Liver (tissue), 9 donors: ENCODE results near the gene OR6P1. TPM values are rescaled to one million over a fixed set of nuclear protein-coding genes. Genes with fewer than 3 reads are reported as not detected.

Source experiments
- DNase-seq: peaks from one replicate; pipeline ENCODE4 v3.0.0-alpha.2; 2017; ENCODE audit warnings: low spot score
- H3K27ac ChIP-seq, 2 donors: one replicate each; pipeline ENCODE4 v1.7.0; 2013; ENCODE audit warnings: inconsistent platforms in 2 of 2, low read length in 2 of 2, control low read depth in 1 of 2, low read depth in 1 of 2, mild to moderate bottlenecking in 1 of 2
- H3K27me3 ChIP-seq, 4 donors: one replicate each; pipeline versions ENCODE4 v1.6.1 to v1.7.0; 2013; ENCODE audit warnings: low read length in 3 of 4, inconsistent platforms in 1 of 4, mild to moderate bottlenecking in 1 of 4, moderate library complexity in 1 of 4; ENCODE audit not compliant: control insufficient read depth in 4 of 4, insufficient read depth in 4 of 4
- H3K36me3 ChIP-seq, 4 donors: one replicate each; pipeline versions ENCODE4 v1.6.1 to v1.7.0; 2013; ENCODE audit warnings: low read length in 3 of 4, mild to moderate bottlenecking in 3 of 4, low read depth in 1 of 4, moderate library complexity in 1 of 4; ENCODE audit not compliant: control insufficient read depth in 4 of 4, insufficient read depth in 3 of 4
- H3K4me1 ChIP-seq, 4 donors: one replicate each; pipeline versions ENCODE4 v1.6.1 to v1.7.0; 2013; ENCODE audit warnings: low read length in 3 of 4, mild to moderate bottlenecking in 3 of 4, moderate library complexity in 1 of 4; ENCODE audit not compliant: control insufficient read depth in 4 of 4, insufficient read depth in 4 of 4
- H3K4me3 ChIP-seq, 3 donors: one replicate each; pipeline versions ENCODE4 v1.6.1 to v1.7.0; 2013; ENCODE audit warnings: low read length in 3 of 3, control low read depth in 1 of 3, low read depth in 1 of 3, mild to moderate bottlenecking in 1 of 3
- H3K9ac ChIP-seq, 2 donors: one replicate each; pipeline ENCODE4 v1.7.0; 2013; ENCODE audit warnings: low read length in 2 of 2, mild to moderate bottlenecking in 2 of 2, moderate library complexity in 2 of 2, control low read depth in 1 of 2, low read depth in 1 of 2
- H3K9me3 ChIP-seq, 4 donors: one replicate each; pipeline versions ENCODE4 v1.6.1 to v1.7.0; 2013; ENCODE audit warnings: low read length in 3 of 4; ENCODE audit not compliant: control insufficient read depth in 4 of 4
- EGR1 ChIP-seq, 2 donors: IDR thresholded peaks; 2 replicates each; pipeline ENCODE4 v1.6.1; 2016 to 2018; ENCODE audit warnings: antibody characterized with exemption in 2 of 2, low read depth in 2 of 2
- FOXA1 ChIP-seq: IDR thresholded peaks from 2 replicates; pipeline ENCODE4 v1.6.1; 2016; ENCODE audit warnings: antibody characterized with exemption
- FOXA2 ChIP-seq: IDR thresholded peaks from 2 replicates; pipeline ENCODE4 v1.6.1; 2016; ENCODE audit warnings: antibody characterized with exemption
- GABPA ChIP-seq, 2 donors: IDR thresholded peaks in 1 of 2; conservative IDR thresholded peaks in 1 of 2; 2 replicates each; pipeline ENCODE4 v1.6.1; 2016; ENCODE audit warnings: antibody characterized with exemption in 2 of 2, mild to moderate bottlenecking in 1 of 2, moderate library complexity in 1 of 2
- HNF4A ChIP-seq, 2 donors: conservative IDR thresholded peaks; 2 replicates each; pipeline ENCODE4 v1.6.1; 2016; ENCODE audit warnings: antibody characterized with exemption in 2 of 2, mild to moderate bottlenecking in 2 of 2
- HNF4G ChIP-seq: IDR thresholded peaks from 2 replicates; pipeline ENCODE4 v1.6.1; 2016; ENCODE audit warnings: antibody characterized with exemption
- JUND ChIP-seq, 2 donors: IDR thresholded peaks; 2 replicates each; pipeline ENCODE4 v1.6.1; 2016; ENCODE audit warnings: antibody characterized with exemption in 2 of 2
- NR2F2 ChIP-seq: IDR thresholded peaks from 2 replicates; pipeline ENCODE4 v1.6.1; 2016; ENCODE audit warnings: antibody characterized with exemption
- RXRA ChIP-seq, 2 donors: IDR thresholded peaks; 2 replicates each; pipeline ENCODE4 v1.6.1; 2017 to 2018; ENCODE audit warnings: antibody characterized with exemption in 2 of 2, mild to moderate bottlenecking in 1 of 2
- SP1 ChIP-seq: IDR thresholded peaks from 2 replicates; pipeline ENCODE4 v1.6.1; 2018; ENCODE audit warnings: antibody characterized with exemption, mild to moderate bottlenecking
- TAF1 ChIP-seq: conservative IDR thresholded peaks from 2 replicates; pipeline ENCODE4 v1.6.1; 2016; ENCODE audit warnings: antibody characterized with exemption, mild to moderate bottlenecking
- YY1 ChIP-seq: IDR thresholded peaks from 2 replicates; pipeline ENCODE4 v1.6.1; 2016; ENCODE audit warnings: antibody characterized with exemption, mild to moderate bottlenecking
- WGBS: extraction: QIAGEN DNeasy Blood & Tissue Kit; methylation state at CpG from one replicate; pipeline ENCODE4 v1.1.7; 2013; 5-methylcytosine and 5-hydroxymethylcytosine counted together
- polyA plus RNA-seq, 2 donors: library from polyadenylated mRNA; stranded (reverse) in 1 of 2; unstranded in 1 of 2; fragments of 200-250 nt in 1 of 2; fragments of >200 nt in 1 of 2; fragmentation: Nextera tagmentation in 1 of 2; extraction: Ambion mirVana in 1 of 2; gene quantifications; one replicate each; pipeline versions ENCODE4 v1.2.1 to v1.2.3, GENCODE V29; 2013 to 2015
- total RNA-seq, 2 donors: library from RNA; depleted of rRNA; stranded (reverse); fragments of >200 nt; gene quantifications; one replicate each; pipeline ENCODE4 v1.2.3, GENCODE V29; 2014
- TF ChIP-seq, protein P1 (sequence below): IDR thresholded peaks from 2 replicates; pipeline ENCODE4 v1.6.1; 2016; ENCODE audit warnings: antibody characterized with exemption
- TF ChIP-seq, protein P2 (sequence below): fragments of 150-350 bp; IDR thresholded peaks from 2 replicates; pipeline ENCODE4 v1.5.1; 2017; ENCODE audit warnings: improper control_type of control experiment, low read depth, low read length; ENCODE audit not compliant: missing input control
- TF ChIP-seq, protein P3 (sequence below): IDR thresholded peaks from 2 replicates; pipeline ENCODE4 v1.6.1; 2016; ENCODE audit warnings: antibody characterized with exemption
- TF ChIP-seq, protein P4 (sequence below): IDR thresholded peaks from 2 replicates; pipeline ENCODE4 v1.6.1; 2016; ENCODE audit warnings: antibody characterized with exemption
- donor health status: healthy.
- donor health status: healthy.
- donor health status: healthy.
- donor health status: healthy.
- donor health status: healthy.

OR6P1 gene
- total and polyA plus RNA-seq, 4 donors, result not detected

DNA sequence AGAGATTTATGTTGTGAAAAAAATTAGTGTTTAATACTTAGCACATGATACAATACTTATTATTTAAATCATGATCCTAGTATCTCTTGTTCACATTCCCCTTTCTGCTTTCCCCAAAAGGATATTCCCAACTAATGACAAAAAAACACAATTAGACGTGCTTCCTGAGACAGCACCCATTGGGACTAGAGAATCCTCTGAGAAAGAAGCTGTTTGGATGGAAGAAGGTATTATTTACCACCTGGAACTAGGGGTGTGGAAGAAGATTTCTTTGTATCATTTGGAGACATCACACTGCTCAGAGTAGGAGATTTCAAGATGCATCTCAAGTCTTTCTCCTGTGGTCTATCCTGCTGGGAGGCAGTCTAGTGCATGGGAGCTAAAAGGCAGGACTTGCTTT, 34.6 kb upstream of the OR6P1 start, which contains the start of gene OR10Z1:
Gene OR10Z1, plus strand, starts transcription at position 301 of the 400 bp plus-strand sequence. CDS start 1,171 bp downstream, outside the sequence.
- Histone ChIP-seq H3K9ac (no peak within 1 kb of the TSS), H3K9me3 (peaks cover 0 to 1% (median 0%) of the 10 kb centered on the region in 4 donors), H3K27me3 (no peaks in the 10 kb centered on the region), H3K27ac (no peak within 1 kb of the TSS), H3K4me1 (no peaks in the 10 kb centered on the region), H3K36me3 (no peaks in the 10 kb centered on the region), H3K4me3 (no peak within 1 kb of the TSS)
- TF ChIP-seq, protein P1, sequence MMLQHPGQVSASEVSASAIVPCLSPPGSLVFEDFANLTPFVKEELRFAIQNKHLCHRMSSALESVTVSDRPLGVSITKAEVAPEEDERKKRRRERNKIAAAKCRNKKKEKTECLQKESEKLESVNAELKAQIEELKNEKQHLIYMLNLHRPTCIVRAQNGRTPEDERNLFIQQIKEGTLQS, result no peak
- TF ChIP-seq HNF4A (conservative IDR thresholded peaks at IDR 0.05), result no peak
- no peak for TF ChIP-seq RXRA (IDR thresholded peaks at IDR 0.05)
- TF ChIP-seq, protein P2, sequence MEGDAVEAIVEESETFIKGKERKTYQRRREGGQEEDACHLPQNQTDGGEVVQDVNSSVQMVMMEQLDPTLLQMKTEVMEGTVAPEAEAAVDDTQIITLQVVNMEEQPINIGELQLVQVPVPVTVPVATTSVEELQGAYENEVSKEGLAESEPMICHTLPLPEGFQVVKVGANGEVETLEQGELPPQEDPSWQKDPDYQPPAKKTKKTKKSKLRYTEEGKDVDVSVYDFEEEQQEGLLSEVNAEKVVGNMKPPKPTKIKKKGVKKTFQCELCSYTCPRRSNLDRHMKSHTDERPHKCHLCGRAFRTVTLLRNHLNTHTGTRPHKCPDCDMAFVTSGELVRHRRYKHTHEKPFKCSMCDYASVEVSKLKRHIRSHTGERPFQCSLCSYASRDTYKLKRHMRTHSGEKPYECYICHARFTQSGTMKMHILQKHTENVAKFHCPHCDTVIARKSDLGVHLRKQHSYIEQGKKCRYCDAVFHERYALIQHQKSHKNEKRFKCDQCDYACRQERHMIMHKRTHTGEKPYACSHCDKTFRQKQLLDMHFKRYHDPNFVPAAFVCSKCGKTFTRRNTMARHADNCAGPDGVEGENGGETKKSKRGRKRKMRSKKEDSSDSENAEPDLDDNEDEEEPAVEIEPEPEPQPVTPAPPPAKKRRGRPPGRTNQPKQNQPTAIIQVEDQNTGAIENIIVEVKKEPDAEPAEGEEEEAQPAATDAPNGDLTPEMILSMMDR, result no peak
- no peak for TF ChIP-seq EGR1 (IDR thresholded peaks at IDR 0.05; ENCODE audit: low read depth in 2 of 2)
- no peak for TF ChIP-seq TAF1
- TF ChIP-seq, protein P3, sequence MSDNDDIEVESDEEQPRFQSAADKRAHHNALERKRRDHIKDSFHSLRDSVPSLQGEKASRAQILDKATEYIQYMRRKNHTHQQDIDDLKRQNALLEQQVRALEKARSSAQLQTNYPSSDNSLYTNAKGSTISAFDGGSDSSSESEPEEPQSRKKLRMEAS, result no peak
- TF ChIP-seq NR2F2, result no peak
- TF ChIP-seq YY1, result no peak
- no peak for DNase-seq
- WGBS, result 56% methylated on average over 1 of the region's 1 CpG

DNA sequence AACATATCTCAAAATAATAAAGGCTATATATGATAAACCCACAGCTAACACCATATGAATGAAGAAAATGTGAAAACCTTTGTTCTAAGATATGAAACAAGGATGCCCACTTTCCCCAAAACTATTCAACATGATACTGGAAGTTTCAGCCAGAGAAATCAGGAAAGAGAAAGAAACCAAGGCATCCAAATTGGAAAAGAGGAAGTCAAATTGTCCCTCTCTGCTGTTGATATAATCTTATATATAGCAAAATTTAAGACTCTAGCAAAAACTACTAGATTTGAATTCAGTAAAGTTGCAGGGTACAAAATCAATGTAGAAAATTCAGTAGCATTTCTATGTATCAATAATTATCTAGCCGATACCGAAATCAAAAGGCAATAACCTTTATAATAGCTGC, 30.4 kb upstream of the OR6P1 start:
- DNase-seq, result no peak
- no peak for TF ChIP-seq EGR1 (IDR thresholded peaks at IDR 0.05; ENCODE audit: low read depth in 2 of 2)
- no peak for TF ChIP-seq JUND (IDR thresholded peaks at IDR 0.05)
- WGBS, result 66% methylated on average over 2 of the region's 2 CpGs
- Histone ChIP-seq H3K36me3 (peaks cover 0 to 2% (median 0%) of the 10 kb centered on the region in 4 donors), H3K9ac (no peak overlapping the region), H3K27me3 (no peaks in the 10 kb centered on the region), H3K4me3 (no peak overlapping the region), H3K4me1 (no peaks in the 10 kb centered on the region), H3K9me3 (peaks cover 8 to 25% (median 9%) of the 10 kb centered on the region in 4 donors), H3K27ac (no peak overlapping the region)

DNA sequence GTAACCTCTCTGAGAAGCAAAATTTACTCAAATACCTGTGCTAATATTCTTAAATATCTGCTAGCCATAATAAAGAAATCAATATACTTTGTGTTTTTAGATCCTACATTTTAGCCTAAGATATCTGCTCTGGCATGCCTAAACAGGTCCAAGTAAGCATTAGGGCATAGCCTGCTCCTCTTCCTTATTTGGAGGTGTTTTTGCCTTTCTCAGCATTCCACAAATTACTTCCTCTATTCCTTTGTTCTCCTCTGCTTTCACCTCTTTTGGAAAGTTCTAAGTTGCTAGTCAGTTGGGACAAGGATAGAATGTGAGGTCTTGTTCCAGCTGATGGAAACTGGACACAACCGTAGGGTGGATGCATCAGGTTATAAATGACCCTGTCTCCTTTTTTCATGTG, 16.6 kb upstream of the OR6P1 start:
- TF ChIP-seq, protein P4, sequence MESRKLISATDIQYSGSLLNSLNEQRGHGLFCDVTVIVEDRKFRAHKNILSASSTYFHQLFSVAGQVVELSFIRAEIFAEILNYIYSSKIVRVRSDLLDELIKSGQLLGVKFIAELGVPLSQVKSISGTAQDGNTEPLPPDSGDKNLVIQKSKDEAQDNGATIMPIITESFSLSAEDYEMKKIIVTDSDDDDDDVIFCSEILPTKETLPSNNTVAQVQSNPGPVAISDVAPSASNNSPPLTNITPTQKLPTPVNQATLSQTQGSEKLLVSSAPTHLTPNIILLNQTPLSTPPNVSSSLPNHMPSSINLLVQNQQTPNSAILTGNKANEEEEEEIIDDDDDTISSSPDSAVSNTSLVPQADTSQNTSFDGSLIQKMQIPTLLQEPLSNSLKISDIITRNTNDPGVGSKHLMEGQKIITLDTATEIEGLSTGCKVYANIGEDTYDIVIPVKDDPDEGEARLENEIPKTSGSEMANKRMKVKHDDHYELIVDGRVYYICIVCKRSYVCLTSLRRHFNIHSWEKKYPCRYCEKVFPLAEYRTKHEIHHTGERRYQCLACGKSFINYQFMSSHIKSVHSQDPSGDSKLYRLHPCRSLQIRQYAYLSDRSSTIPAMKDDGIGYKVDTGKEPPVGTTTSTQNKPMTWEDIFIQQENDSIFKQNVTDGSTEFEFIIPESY, result no peak
- TF ChIP-seq TAF1 (no peak), HNF4G (no peak), FOXA2 (no peak), JUND (IDR thresholded peaks at IDR 0.05) (no peak), SP1 (no peak), GABPA (IDR thresholded peaks at IDR 0.05 in 1 of 2, conservative IDR thresholded peaks at IDR 0.05 in 1 of 2) (no peak), FOXA1 (no peak)
- TF ChIP-seq, protein P2, result no peak
- TF ChIP-seq, protein P1, result no peak
- Histone ChIP-seq H3K27me3 (peaks cover 0 to 4% (median 0%) of the 10 kb centered on the region in 4 donors), H3K9ac (no peak overlapping the region), H3K36me3 (no peaks in the 10 kb centered on the region), H3K9me3 (peaks cover 3 to 8% (median 6%) of the 10 kb centered on the region in 4 donors), H3K4me3 (no peak overlapping the region), H3K27ac (no peak overlapping the region), H3K4me1 (no peaks in the 10 kb centered on the region)
- DNase-seq, result no peak
- 80% methylated on average over 1 of the region's 1 CpG for WGBS
